Measurements from ENCODE around the gene RANBP3. TPM values are rescaled to one million over a fixed set of nuclear protein-coding genes. Genes with fewer than 3 reads are reported as not detected.

Gene RANBP3
- total RNA-seq, 2 experiments from 2014 or later: 74.3 to 87.5 TPM

GRCh38 chr19:5867201-5868136 lies 110.5 kb downstream of the RANBP3 start:
- intact Hi-C loops (cut with micrococcal nuclease): no loop called here
- no peak overlapping the region for H3K27ac Mint-ChIP-seq
- TF ChIP-seq, protein P1, sequence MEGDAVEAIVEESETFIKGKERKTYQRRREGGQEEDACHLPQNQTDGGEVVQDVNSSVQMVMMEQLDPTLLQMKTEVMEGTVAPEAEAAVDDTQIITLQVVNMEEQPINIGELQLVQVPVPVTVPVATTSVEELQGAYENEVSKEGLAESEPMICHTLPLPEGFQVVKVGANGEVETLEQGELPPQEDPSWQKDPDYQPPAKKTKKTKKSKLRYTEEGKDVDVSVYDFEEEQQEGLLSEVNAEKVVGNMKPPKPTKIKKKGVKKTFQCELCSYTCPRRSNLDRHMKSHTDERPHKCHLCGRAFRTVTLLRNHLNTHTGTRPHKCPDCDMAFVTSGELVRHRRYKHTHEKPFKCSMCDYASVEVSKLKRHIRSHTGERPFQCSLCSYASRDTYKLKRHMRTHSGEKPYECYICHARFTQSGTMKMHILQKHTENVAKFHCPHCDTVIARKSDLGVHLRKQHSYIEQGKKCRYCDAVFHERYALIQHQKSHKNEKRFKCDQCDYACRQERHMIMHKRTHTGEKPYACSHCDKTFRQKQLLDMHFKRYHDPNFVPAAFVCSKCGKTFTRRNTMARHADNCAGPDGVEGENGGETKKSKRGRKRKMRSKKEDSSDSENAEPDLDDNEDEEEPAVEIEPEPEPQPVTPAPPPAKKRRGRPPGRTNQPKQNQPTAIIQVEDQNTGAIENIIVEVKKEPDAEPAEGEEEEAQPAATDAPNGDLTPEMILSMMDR (IDR thresholded peaks at IDR 0.05): no peak
- H3K4me1 Mint-ChIP-seq (ENCODE audit: low read depth): no peaks in the 10 kb centered on the region
- H3K27me3 Mint-ChIP-seq: no peaks in the 10 kb centered on the region
- CTCF ChIA-PET: interaction anchor here (1.4 to 1.5 kb wide), 2 partner anchors 63 kb away, joined by 4 read pairs; no protein-coding TSS in a partner anchor
- DNase-seq (no peak), ATAC-seq (no peak)
- H3K9me3 Mint-ChIP-seq: no peaks in the 10 kb centered on the region
- no peak overlapping the region for H3K4me3 Mint-ChIP-seq
- POLR2A ChIA-PET: no interaction called here
- H3K36me3 Mint-ChIP-seq (ENCODE audit: low read depth): no peaks in the 10 kb centered on the region

Other genes starting within 250 kb of the RANBP3 start
- 1 to 10 TPM; 4.4 to 5.0 TPM for gene PRR22, start 193.4 kb downstream of the RANBP3 start, total RNA-seq
- 10 to 100 TPM; 69.6 to 74.5 TPM for gene DUS3L, start 187.0 kb downstream of the RANBP3 start, total RNA-seq
- under 1 TPM in 1 of 2 experiments, not detected in 1; 0.72 TPM for gene NRTN, start 173.1 kb downstream of the RANBP3 start, total RNA-seq
- gene FUT6, start 138.4 kb downstream of the RANBP3 start, total RNA-seq: not detected
- gene FUT3, start 126.7 kb downstream of the RANBP3 start, total RNA-seq: not detected
- not detected for gene FUT5, start 107.6 kb downstream of the RANBP3 start, total RNA-seq
- 100 to 1,000 TPM; 233 to 237 TPM for gene NDUFA11, start 74.3 kb downstream of the RANBP3 start, total RNA-seq
- 1 to 10 TPM; 1.2 to 2.5 TPM for gene VMAC, start 73.3 kb downstream of the RANBP3 start, total RNA-seq
- 1 to 10 TPM; 2.1 to 2.8 TPM for gene CAPS, start 63.9 kb downstream of the RANBP3 start, total RNA-seq
- gene RFX2, start 132.4 kb upstream of the RANBP3 start, total RNA-seq: 10 to 100 TPM in 1 of 2 experiments, 1 to 10 TPM in 1; 8.9 to 10.5 TPM
- not detected for gene ACSBG2, start 157.5 kb upstream of the RANBP3 start, total RNA-seq